CD4-positive, alpha-beta memory T cell (primary cell): ENCODE results near the gene HSPA4L. TPM values are rescaled to one million over a fixed set of nuclear protein-coding genes. Genes with fewer than 3 reads are reported as not detected.

Experiments used
- CTCF ChIA-PET: fragments of 350-600 bp; sonication (Branson Sonifier 250); formaldehyde crosslinking; loops from one replicate; lab custom pipeline; 2021; ENCODE audit warnings: inconsistent platforms; ENCODE audit not compliant: partially characterized antibody; lab: Charles Lee
- POLR2A ChIA-PET: fragments of 350-600 bp; sonication (Branson Sonifier 250); formaldehyde crosslinking; loops from one replicate; lab custom pipeline; 2021; ENCODE audit not compliant: partially characterized antibody; lab: Charles Lee
- DNase-seq, 5 donors: peaks; one replicate each; pipeline versions ENCODE4 v3.0.0 to v3.0.0-alpha.2; 2020 to 2022; ENCODE audit warnings: mixed read lengths in 1 of 5
- H3K27ac ChIP-seq: one replicate; pipeline ENCODE4 v1.7.0; 2013; ENCODE audit warnings: low read depth, low read length
- H3K27me3 ChIP-seq: 2 replicates; pipeline ENCODE4 v1.7.0; 2013; ENCODE audit warnings: mild to moderate bottlenecking, low read length, moderate library complexity; ENCODE audit not compliant: insufficient read depth
- H3K36me3 ChIP-seq: 2 replicates; pipeline ENCODE4 v1.7.0; 2013; ENCODE audit warnings: mild to moderate bottlenecking, low read length, moderate library complexity; ENCODE audit not compliant: insufficient read depth
- H3K4me1 ChIP-seq: 2 replicates; pipeline ENCODE4 v1.7.0; 2013; ENCODE audit warnings: mild to moderate bottlenecking, low read length, moderate library complexity; ENCODE audit not compliant: insufficient read depth
- H3K4me3 ChIP-seq, 2 donors: one replicate each; pipeline ENCODE4 v1.7.0; 2013; ENCODE audit warnings: low read length in 2 of 2, mild to moderate bottlenecking in 1 of 2
- H3K9me3 ChIP-seq, 2 donors: one replicate each; pipeline ENCODE4 v1.7.0; 2013; ENCODE audit warnings: low read length in 2 of 2, control low read depth in 1 of 2; ENCODE audit not compliant: control insufficient read depth in 1 of 2
- H3K27ac Mint-ChIP-seq, 7 donors: one replicate each; pipeline ENCODE4 v1.8.0; 2020 to 2021; ENCODE audit warnings: mixed read lengths in 7 of 7, mild to moderate bottlenecking in 6 of 7, inconsistent platforms in 3 of 7, moderate library complexity in 3 of 7
- H3K27me3 Mint-ChIP-seq, 2 donors: one replicate each; pipeline ENCODE4 v1.8.0; 2020 to 2021; ENCODE audit warnings: mixed read lengths in 2 of 2
- H3K36me3 Mint-ChIP-seq, 2 donors: one replicate each; pipeline ENCODE4 v1.8.0; 2020 to 2021; ENCODE audit warnings: mixed read lengths in 2 of 2, inconsistent platforms in 1 of 2, mild to moderate bottlenecking in 1 of 2
- H3K4me1 Mint-ChIP-seq, 4 donors: one replicate each; pipeline ENCODE4 v1.8.0; 2020 to 2021; ENCODE audit warnings: mixed read lengths in 4 of 4, mild to moderate bottlenecking in 1 of 4
- H3K4me3 Mint-ChIP-seq, 8 donors: one replicate each; pipeline ENCODE4 v1.8.0; 2020 to 2021; ENCODE audit warnings: mixed read lengths in 8 of 8, mild to moderate bottlenecking in 7 of 8, moderate library complexity in 6 of 8, inconsistent platforms in 3 of 8
- H3K9me3 Mint-ChIP-seq, 8 donors: one replicate each; pipeline ENCODE4 v1.8.0; 2020 to 2021; ENCODE audit warnings: mixed read lengths in 8 of 8, mild to moderate bottlenecking in 5 of 8, inconsistent platforms in 3 of 8, moderate library complexity in 1 of 8
- intact Hi-C: fragments of 100-400 bp; cut with micrococcal nuclease; formaldehyde crosslinking; loops from one replicate; pipeline ENCODE4 v1.15.1; 2023
- polyA plus RNA-seq, 2 donors: library from polyadenylated mRNA; unstranded; fragments of 300-500 nt; fragmentation: Illumina TruSeq; gene quantifications; one replicate each; pipeline ENCODE4 v1.2.3, GENCODE V29; 2021
- total RNA-seq, 2 experiments: library from RNA; stranded (reverse); gene quantifications; one replicate each; pipeline ENCODE4 v1.2.3, GENCODE V29; 2021

HSPA4L gene
- total and polyA plus RNA-seq, 4 experiments from 2014 or later = not detected

GRCh38 chr4:127783955-127784770 is 2.0 kb downstream of the HSPA4L start:
- Mint-ChIP-seq H3K36me3 (no peaks in the 10 kb centered on the region), H3K27ac (no peak overlapping the region), H3K9me3 (peaks cover 0 to 2% (median 0%) of the 10 kb centered on the region in 8 donors), H3K27me3 (peaks cover 32 to 44% of the 10 kb centered on the region in 2 donors), H3K4me3 (peak overlapping the region in 1 of 8 donors; percentile 6), H3K4me1 (peaks cover 10 to 24% (median 17%) of the 10 kb centered on the region in 4 donors)
- no peak for DNase-seq
- Histone ChIP-seq H3K9me3 (no peaks in the 10 kb centered on the region), H3K36me3 (no peaks in the 10 kb centered on the region), H3K27me3 (peaks cover 16% of the 10 kb centered on the region), H3K4me3 (no peak overlapping the region), H3K27ac (no peak overlapping the region), H3K4me1 (peaks cover 11% of the 10 kb centered on the region)
- ChIA-PET CTCF (no interaction called here), POLR2A (no interaction called here)
- intact Hi-C loops = loop anchor here (5.0 kb wide), 1 partner anchor 183 kb away; the partner anchor contains the start of genes ABHD18 and MFSD8

- Mint-ChIP-seq H3K9me3 (peaks cover 0 to 2% (median 0%) of the 10 kb centered on the region in 8 donors), H3K4me3 (no peak overlapping the region), H3K27me3 (peaks cover 19 to 22% of the 10 kb centered on the region in 2 donors), H3K27ac (no peak overlapping the region), H3K4me1 (peaks cover 0 to under 1% (median under 1%) of the 10 kb centered on the region in 4 donors), H3K36me3 (no peaks in the 10 kb centered on the region)
- DNase-seq = no peak
- ChIA-PET POLR2A (no interaction called here), CTCF (interaction anchor here (1.5 kb wide), 1 partner anchor 12 kb away, joined by 3 read pairs; no protein-coding TSS in a partner anchor)
- Histone ChIP-seq H3K27me3 (no peaks in the 10 kb centered on the region), H3K27ac (no peak overlapping the region), H3K36me3 (no peaks in the 10 kb centered on the region), H3K4me3 (no peak overlapping the region), H3K9me3 (no peaks in the 10 kb centered on the region), H3K4me1 (no peaks in the 10 kb centered on the region)
- intact Hi-C loops = no loop called here
These were observed 6.4 kb downstream of the HSPA4L start for GRCh38 chr4:127788517-127788916.

- no peaks in the 10 kb centered on the region for H3K27me3 ChIP-seq
- no peak for DNase-seq
- no peak overlapping the region for H3K27ac ChIP-seq
- no peaks in the 10 kb centered on the region for H3K9me3 ChIP-seq
- Mint-ChIP-seq H3K9me3 (peaks cover 0 to 2% (median 0%) of the 10 kb centered on the region in 8 donors), H3K36me3 (no peaks in the 10 kb centered on the region), H3K4me3 (no peak overlapping the region), H3K27ac (no peak overlapping the region), H3K27me3 (peaks cover 14 to 25% of the 10 kb centered on the region in 2 donors), H3K4me1 (no peaks in the 10 kb centered on the region)
- CTCF ChIA-PET = no interaction called here
- POLR2A ChIA-PET = no interaction called here
- no peaks in the 10 kb centered on the region for H3K36me3 ChIP-seq
- no peak overlapping the region for H3K4me3 ChIP-seq
- H3K4me1 ChIP-seq = no peaks in the 10 kb centered on the region
- intact Hi-C loops = no loop called here
These were observed 9.3 kb downstream of the HSPA4L start for GRCh38 chr4:127791391-127791790.

DNA sequence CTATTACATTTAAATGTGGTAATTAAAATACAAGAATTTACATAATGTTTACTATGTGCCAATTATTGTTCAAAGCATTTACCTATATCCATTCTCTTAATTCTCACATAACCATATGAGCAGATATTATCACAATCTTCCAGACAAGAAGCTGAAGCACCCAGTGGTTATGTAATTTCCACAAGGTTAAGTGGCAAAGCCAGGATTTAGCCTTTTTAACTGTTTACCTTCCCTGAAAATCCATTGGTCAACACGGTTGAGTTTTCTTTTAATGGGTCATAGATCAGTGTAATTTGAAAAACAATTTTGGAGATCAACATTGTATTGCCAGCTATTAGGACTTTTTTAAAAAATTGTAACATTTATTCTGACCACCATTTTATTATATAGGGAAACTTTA is 11.4 kb downstream of the HSPA4L start:
- H3K27ac Mint-ChIP-seq = no peak overlapping the region
- H3K36me3 Mint-ChIP-seq = no peaks in the 10 kb centered on the region
- Histone ChIP-seq H3K4me3 (no peak overlapping the region), H3K27ac (no peak overlapping the region), H3K9me3 (no peaks in the 10 kb centered on the region), H3K4me1 (no peaks in the 10 kb centered on the region), H3K36me3 (no peaks in the 10 kb centered on the region), H3K27me3 (no peaks in the 10 kb centered on the region)
- H3K4me3 Mint-ChIP-seq = no peak overlapping the region
- DNase-seq = no peak
- intact Hi-C loops = no loop called here
- POLR2A ChIA-PET = no interaction called here
- H3K4me1 Mint-ChIP-seq = no peaks in the 10 kb centered on the region
- H3K27me3 Mint-ChIP-seq = peaks cover 14 to 22% of the 10 kb centered on the region in 2 donors
- H3K9me3 Mint-ChIP-seq = peaks cover 0 to 2% (median 0%) of the 10 kb centered on the region in 8 donors
- CTCF ChIA-PET = no interaction called here

DNA sequence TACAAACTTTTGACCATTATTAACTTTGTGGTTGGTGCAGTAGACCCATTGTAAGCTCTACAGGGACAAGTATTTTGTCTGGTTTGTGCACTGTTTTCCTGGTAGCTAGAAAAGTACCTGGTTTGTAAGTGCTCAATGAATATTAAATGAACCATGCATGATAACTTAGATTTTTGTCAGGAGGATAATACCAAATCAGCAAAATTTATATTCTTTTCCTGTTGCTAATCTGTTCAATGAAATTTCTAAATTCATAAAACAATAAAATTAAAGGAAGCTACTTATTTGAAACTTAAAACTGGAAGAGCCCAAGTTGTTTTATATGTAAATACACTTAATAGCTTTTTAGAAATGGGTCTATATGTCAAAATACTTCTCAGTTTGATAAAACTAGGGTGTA is 17.6 kb downstream of the HSPA4L start:
- H3K9me3 Mint-ChIP-seq = no peaks in the 10 kb centered on the region
- no peaks in the 10 kb centered on the region for H3K4me1 Mint-ChIP-seq
- Histone ChIP-seq H3K4me3 (no peak overlapping the region), H3K9me3 (no peaks in the 10 kb centered on the region), H3K36me3 (no peaks in the 10 kb centered on the region), H3K27me3 (no peaks in the 10 kb centered on the region), H3K27ac (no peak overlapping the region), H3K4me1 (no peaks in the 10 kb centered on the region)
- peaks cover 7 to 8% of the 10 kb centered on the region in 2 donors for H3K27me3 Mint-ChIP-seq
- DNase-seq = no peak
- no peak overlapping the region for H3K4me3 Mint-ChIP-seq
- no peak overlapping the region for H3K27ac Mint-ChIP-seq
- POLR2A ChIA-PET = no interaction called here
- H3K36me3 Mint-ChIP-seq = no peaks in the 10 kb centered on the region
- CTCF ChIA-PET = no interaction called here
- intact Hi-C loops = no loop called here

DNA sequence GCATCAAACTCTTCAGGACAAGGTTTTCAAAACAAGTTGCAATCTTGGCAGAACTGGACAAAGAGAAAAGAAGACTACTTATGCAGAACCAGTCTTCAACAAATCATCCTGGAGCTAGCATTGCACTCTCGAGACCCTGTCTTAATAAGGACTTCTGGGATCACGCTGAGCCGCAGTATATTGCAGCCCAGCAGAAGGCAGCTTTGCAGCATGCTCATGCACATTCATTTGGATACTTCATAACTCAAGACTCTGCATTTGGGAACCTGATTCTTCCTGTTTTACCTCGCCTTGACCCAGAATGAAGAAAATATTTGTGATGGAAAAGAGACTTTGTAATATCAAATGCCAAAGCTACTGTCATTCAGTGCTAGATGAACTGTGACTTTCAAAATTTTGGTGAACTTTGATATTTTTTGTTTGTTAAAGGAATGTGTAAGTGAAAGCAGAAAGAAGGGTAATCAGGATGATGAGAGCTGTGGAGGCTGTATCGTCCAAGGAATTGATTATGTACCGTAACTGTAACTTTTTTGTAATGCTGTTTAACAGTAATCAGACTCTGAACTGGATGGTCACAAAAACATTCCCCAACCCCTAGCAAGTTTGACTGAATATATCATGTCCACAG is 27.2 kb downstream of the HSPA4L start:
- H3K4me3 Mint-ChIP-seq = no peak overlapping the region
- CTCF ChIA-PET = no interaction called here
- no peaks in the 10 kb centered on the region for H3K4me1 Mint-ChIP-seq
- H3K27ac Mint-ChIP-seq = no peak overlapping the region
- Histone ChIP-seq H3K9me3 (no peaks in the 10 kb centered on the region), H3K4me1 (no peaks in the 10 kb centered on the region), H3K36me3 (no peaks in the 10 kb centered on the region), H3K27ac (no peak overlapping the region), H3K4me3 (no peak overlapping the region), H3K27me3 (no peaks in the 10 kb centered on the region)
- no peak for DNase-seq
- H3K9me3 Mint-ChIP-seq = no peaks in the 10 kb centered on the region
- H3K27me3 Mint-ChIP-seq = peaks cover 2 to 6% of the 10 kb centered on the region in 2 donors
- POLR2A ChIA-PET = no interaction called here
- intact Hi-C loops = no loop called here
- no peaks in the 10 kb centered on the region for H3K36me3 Mint-ChIP-seq

- Histone ChIP-seq H3K36me3 (no peaks in the 10 kb centered on the region), H3K27ac (no peak overlapping the region), H3K4me1 (no peaks in the 10 kb centered on the region), H3K9me3 (no peaks in the 10 kb centered on the region), H3K4me3 (no peak overlapping the region), H3K27me3 (no peaks in the 10 kb centered on the region)
- Mint-ChIP-seq H3K27ac (no peak overlapping the region), H3K27me3 (peaks cover 2 to 7% of the 10 kb centered on the region in 2 donors), H3K9me3 (no peaks in the 10 kb centered on the region), H3K4me1 (no peaks in the 10 kb centered on the region), H3K36me3 (no peaks in the 10 kb centered on the region), H3K4me3 (no peak overlapping the region)
- intact Hi-C loops = no loop called here
- ChIA-PET POLR2A (no interaction called here), CTCF (no interaction called here)
- DNase-seq = no peak
These were observed 28.4 kb downstream of the HSPA4L start for GRCh38 chr4:127810551-127810950.
